K562 (cell line): ENCODE results near the gene ZNF865. TPM values are rescaled to one million over a fixed set of nuclear protein-coding genes. Genes with fewer than 3 reads are reported as not detected.

ENCODE experiments used
- EGR1 ChIP-seq: fragments of 450-650 bp; conservative IDR thresholded peaks from 2 replicates; pipeline ENCODE4 v1.6.1; 2017; ENCODE audit warnings: mild to moderate bottlenecking
- ETV5 ChIP-seq: sonication (generic); formaldehyde crosslinking; IDR thresholded peaks from 2 replicates; pipeline ENCODE4 v1.4.0; 2020; ENCODE audit warnings: low read depth, mild to moderate bottlenecking, missing genetic modification reagents
- HDAC2 ChIP-seq: fragments of 450-650 bp; IDR thresholded peaks from 2 replicates; pipeline ENCODE4 v1.6.1; 2016; ENCODE audit warnings: mild to moderate bottlenecking
- HDGF ChIP-seq: fragments of 450-650 bp; IDR thresholded peaks from 2 replicates; pipeline ENCODE4 v1.6.1; 2016
- KDM4B ChIP-seq, 2 experiments: fragments of 450-650 bp in 1 of 2; sonication (generic) in 1 of 2; IDR thresholded peaks; 2 replicates each; pipeline ENCODE4 v1.6.1; 2016 to 2017; ENCODE audit warnings: borderline replicate concordance in 2 of 2, antibody characterized with exemption in 1 of 2, low read depth in 1 of 2, mild to moderate bottlenecking in 1 of 2
- NR2C1 ChIP-seq, 2 experiments: fragments of 450-650 bp; IDR thresholded peaks; 2 replicates each; pipeline ENCODE4 v1.6.1; 2017; ENCODE audit warnings: mild to moderate bottlenecking in 2 of 2, antibody characterized with exemption in 1 of 2, inconsistent platforms in 1 of 2, missing compliant biosample characterization in 1 of 2, missing genetic modification characterization in 1 of 2
- RBM22 ChIP-seq: fragments of 200-400 bp; formaldehyde crosslinking; IDR thresholded peaks from 2 replicates; pipeline ENCODE4 v1.6.1; 2018; ENCODE audit warnings: low read length, low read depth; ENCODE audit not compliant: poor library complexity, severe bottlenecking
- SMARCA4 ChIP-seq: fragments of 450-650 bp; IDR thresholded peaks from 2 replicates; pipeline ENCODE4 v1.6.1; 2016
- ZBTB8A ChIP-seq: fragments of 450-650 bp; IDR thresholded peaks from 2 replicates; pipeline ENCODE4 v1.6.1; 2018; ENCODE audit warnings: mild to moderate bottlenecking, moderate library complexity; ENCODE audit not compliant: partially characterized antibody
- polyA plus RNA-seq, 8 experiments: library from polyadenylated mRNA; depleted of rRNA in 4 of 8; stranded (reverse) in 5 of 8; unstranded in 3 of 8; fragments of >200 nt; fragmentation: Nextera tagmentation in 2 of 8; fragmentation: Illumina TruSeq in 1 of 8; extraction: Ambion mirVana in 2 of 8; extraction: Trizol in 1 of 8; gene quantifications; 2 replicates each; pipeline versions ENCODE4 v1.2.1 to v1.2.3, GENCODE V29; 2011 to 2014; ENCODE audit warnings: inconsistent platforms in 1 of 8, missing spikeins in 1 of 8
- total RNA-seq, 7 experiments: library from RNA; depleted of rRNA in 6 of 7; stranded (reverse); fragments of >200 nt in 6 of 7; fragmentation: Illumina TruSeq in 2 of 7; extraction: Trizol in 2 of 7; gene quantifications; 2 replicates each; pipeline versions ENCODE4 v1.2.1 to v1.2.3, GENCODE V29; 2011 to 2021; ENCODE audit warnings: low replicate concordance in 1 of 7
- TF ChIP-seq, protein P1 (sequence below), 2 experiments: fragments of 450-650 bp; formaldehyde crosslinking in 1 of 2; IDR thresholded peaks; 2 replicates each; pipeline versions ENCODE4 v1.4.0 to v1.6.1; 2014 to 2020; ENCODE audit warnings: mild to moderate bottlenecking in 2 of 2, borderline replicate concordance in 1 of 2, low read depth in 1 of 2
- TF ChIP-seq, protein P2 (sequence below): fragments of 250-450 bp; sonication (Bioruptor Pico); IDR thresholded peaks from 2 replicates; pipeline ENCODE4 v1.4.0; 2020; ENCODE audit warnings: mild to moderate bottlenecking, moderate library complexity

ZNF865 gene
- total and polyA plus RNA-seq, 9 of the 15 experiments (the other 6 are each of a cell fraction or from before 2014, with no cell fraction given), result 0.40 to 18.8 (median 1.6) TPM; not detected in 2

DNA sequence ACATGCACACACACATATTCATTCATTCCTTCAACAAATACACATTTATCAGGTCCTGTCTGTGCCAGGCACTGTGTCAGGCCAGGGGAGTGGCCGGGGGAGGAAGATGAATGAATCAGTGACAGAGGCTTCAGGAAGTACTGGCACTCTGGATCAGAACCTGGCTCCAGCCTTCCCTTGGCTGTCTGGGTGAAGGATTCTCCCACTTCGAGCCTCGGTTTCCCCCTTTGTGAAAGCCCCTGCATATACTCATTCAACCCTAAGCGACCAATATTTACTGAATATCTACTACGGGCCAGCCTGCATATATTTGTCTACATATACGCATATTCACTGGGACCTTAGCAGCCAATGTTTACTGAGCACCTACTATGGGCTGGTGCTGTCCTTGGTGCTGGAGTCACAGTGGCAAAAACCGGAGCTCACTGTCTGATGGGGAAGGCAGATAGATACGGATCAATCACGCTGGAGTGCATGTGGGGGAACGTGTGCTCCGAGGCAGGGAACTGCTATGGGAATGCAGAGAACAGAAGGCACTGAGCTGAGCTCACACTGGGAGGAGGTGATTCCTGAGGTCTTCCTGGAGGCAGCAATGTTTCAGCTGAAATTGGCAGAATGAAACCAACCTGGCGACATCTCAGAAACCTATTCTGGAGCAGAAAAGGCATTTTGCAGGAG, 24.2 kb upstream of the ZNF865 start (continued):
- TF ChIP-seq SMARCA4 (peak; percentile 30; the same call in 1 of the 2 replicates), HDGF (no peak), EGR1 (no peak), HDAC2 (peak; percentile 71; the same call in 1 of the 2 replicates), ZBTB8A (no peak), RBM22 (no peak), NR2C1 (IDR thresholded peaks at IDR 0.05) (no peak), NR2C1 (tag; IDR thresholded peaks at IDR 0.05) (no peak), KDM4B (IDR thresholded peaks at IDR 0.05; ENCODE audit: borderline replicate concordance in 2 of 2, low read depth in 1 of 2) (0 out of 4 replicates have a peak, but pooled peaks of 1 of the 2 experiments have one; percentile 3), ETV5 (no peak)
- TF ChIP-seq, protein P1, sequence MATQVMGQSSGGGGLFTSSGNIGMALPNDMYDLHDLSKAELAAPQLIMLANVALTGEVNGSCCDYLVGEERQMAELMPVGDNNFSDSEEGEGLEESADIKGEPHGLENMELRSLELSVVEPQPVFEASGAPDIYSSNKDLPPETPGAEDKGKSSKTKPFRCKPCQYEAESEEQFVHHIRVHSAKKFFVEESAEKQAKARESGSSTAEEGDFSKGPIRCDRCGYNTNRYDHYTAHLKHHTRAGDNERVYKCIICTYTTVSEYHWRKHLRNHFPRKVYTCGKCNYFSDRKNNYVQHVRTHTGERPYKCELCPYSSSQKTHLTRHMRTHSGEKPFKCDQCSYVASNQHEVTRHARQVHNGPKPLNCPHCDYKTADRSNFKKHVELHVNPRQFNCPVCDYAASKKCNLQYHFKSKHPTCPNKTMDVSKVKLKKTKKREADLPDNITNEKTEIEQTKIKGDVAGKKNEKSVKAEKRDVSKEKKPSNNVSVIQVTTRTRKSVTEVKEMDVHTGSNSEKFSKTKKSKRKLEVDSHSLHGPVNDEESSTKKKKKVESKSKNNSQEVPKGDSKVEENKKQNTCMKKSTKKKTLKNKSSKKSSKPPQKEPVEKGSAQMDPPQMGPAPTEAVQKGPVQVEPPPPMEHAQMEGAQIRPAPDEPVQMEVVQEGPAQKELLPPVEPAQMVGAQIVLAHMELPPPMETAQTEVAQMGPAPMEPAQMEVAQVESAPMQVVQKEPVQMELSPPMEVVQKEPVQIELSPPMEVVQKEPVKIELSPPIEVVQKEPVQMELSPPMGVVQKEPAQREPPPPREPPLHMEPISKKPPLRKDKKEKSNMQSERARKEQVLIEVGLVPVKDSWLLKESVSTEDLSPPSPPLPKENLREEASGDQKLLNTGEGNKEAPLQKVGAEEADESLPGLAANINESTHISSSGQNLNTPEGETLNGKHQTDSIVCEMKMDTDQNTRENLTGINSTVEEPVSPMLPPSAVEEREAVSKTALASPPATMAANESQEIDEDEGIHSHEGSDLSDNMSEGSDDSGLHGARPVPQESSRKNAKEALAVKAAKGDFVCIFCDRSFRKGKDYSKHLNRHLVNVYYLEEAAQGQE (IDR thresholded peaks at IDR 0.05; ENCODE audit: borderline replicate concordance), result peak; percentile 99
- TF ChIP-seq, protein P1 (CRISPR knock-in tag; IDR thresholded peaks at IDR 0.05; ENCODE audit: low read depth), result peak; percentile 97
- TF ChIP-seq, protein P2, sequence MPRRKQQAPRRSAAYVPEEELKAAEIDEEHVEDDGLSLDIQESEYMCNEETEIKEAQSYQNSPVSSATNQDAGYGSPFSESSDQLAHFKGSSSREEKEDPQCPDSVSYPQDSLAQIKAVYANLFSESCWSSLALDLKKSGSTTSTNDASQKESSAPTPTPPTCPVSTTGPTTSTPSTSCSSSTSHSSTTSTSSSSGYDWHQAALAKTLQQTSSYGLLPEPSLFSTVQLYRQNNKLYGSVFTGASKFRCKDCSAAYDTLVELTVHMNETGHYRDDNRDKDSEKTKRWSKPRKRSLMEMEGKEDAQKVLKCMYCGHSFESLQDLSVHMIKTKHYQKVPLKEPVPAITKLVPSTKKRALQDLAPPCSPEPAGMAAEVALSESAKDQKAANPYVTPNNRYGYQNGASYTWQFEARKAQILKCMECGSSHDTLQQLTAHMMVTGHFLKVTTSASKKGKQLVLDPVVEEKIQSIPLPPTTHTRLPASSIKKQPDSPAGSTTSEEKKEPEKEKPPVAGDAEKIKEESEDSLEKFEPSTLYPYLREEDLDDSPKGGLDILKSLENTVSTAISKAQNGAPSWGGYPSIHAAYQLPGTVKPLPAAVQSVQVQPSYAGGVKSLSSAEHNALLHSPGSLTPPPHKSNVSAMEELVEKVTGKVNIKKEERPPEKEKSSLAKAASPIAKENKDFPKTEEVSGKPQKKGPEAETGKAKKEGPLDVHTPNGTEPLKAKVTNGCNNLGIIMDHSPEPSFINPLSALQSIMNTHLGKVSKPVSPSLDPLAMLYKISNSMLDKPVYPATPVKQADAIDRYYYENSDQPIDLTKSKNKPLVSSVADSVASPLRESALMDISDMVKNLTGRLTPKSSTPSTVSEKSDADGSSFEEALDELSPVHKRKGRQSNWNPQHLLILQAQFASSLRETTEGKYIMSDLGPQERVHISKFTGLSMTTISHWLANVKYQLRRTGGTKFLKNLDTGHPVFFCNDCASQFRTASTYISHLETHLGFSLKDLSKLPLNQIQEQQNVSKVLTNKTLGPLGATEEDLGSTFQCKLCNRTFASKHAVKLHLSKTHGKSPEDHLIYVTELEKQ (CRISPR knock-in tag), result no peak
